Ishikawa (cell line): ENCODE measurements around the gene HMMR.

Experiments used
- CEBPB ChIP-seq: IDR thresholded peaks from 2 replicates; pipeline ENCODE4 v1.6.1; 2012
- CREB1 ChIP-seq: IDR thresholded peaks from 2 replicates; pipeline ENCODE4 v1.6.1; 2012; ENCODE audit warnings: low read depth
- EGR1 ChIP-seq: IDR thresholded peaks from 2 replicates; pipeline ENCODE4 v1.6.1; 2012
- EP300 ChIP-seq: IDR thresholded peaks from 2 replicates; pipeline ENCODE4 v1.6.1; 2012; ENCODE audit warnings: borderline replicate concordance
- FOXM1 ChIP-seq: IDR thresholded peaks from 2 replicates; pipeline ENCODE4 v1.6.1; 2012; ENCODE audit warnings: low read depth, borderline replicate concordance
- NFIC ChIP-seq: IDR thresholded peaks from 2 replicates; pipeline ENCODE4 v1.6.1; 2012
- RAD21 ChIP-seq: IDR thresholded peaks from 2 replicates; pipeline ENCODE4 v1.6.1; 2012; ENCODE audit warnings: low read depth
- TAF1 ChIP-seq: IDR thresholded peaks from 2 replicates; pipeline ENCODE4 v1.6.1; 2012; ENCODE audit warnings: low read depth, mild to moderate bottlenecking
- TCF12 ChIP-seq: IDR thresholded peaks from 2 replicates; pipeline ENCODE4 v1.6.1; 2012; ENCODE audit warnings: low read depth
- TEAD4 ChIP-seq: IDR thresholded peaks from 2 replicates; pipeline ENCODE4 v1.6.1; 2012
- YY1 ChIP-seq: IDR thresholded peaks from 2 replicates; pipeline ENCODE4 v1.6.1; 2012; ENCODE audit warnings: low read depth
- ZBTB7A ChIP-seq: IDR thresholded peaks from 2 replicates; pipeline ENCODE4 v1.6.1; 2012; ENCODE audit warnings: low read depth
- TF ChIP-seq, protein P1 (sequence below): IDR thresholded peaks from 2 replicates; pipeline ENCODE4 v1.6.1; 2012
- TF ChIP-seq, protein P2 (sequence below): IDR thresholded peaks from 2 replicates; pipeline ENCODE4 v1.6.1; 2012; ENCODE audit warnings: low read depth, mild to moderate bottlenecking
- TF ChIP-seq, protein P3 (sequence below): IDR thresholded peaks from 2 replicates; pipeline ENCODE4 v1.6.1; 2012

Gene HMMR

DNA sequence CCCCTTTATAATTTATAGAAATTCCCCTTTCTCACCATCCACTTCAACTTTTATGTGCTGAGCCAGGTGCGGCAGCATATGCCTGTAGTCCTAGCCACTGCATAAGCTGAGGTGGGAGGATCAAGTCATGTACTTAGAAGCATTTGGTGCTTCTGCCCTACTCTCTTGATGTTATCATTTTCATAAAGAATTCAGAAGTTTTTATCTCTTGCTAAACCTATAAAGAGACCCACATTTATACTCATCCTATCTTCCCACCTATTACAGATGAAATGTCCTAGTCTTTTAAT, 18.5 kb downstream of the HMMR start:
- TF ChIP-seq, protein P1, sequence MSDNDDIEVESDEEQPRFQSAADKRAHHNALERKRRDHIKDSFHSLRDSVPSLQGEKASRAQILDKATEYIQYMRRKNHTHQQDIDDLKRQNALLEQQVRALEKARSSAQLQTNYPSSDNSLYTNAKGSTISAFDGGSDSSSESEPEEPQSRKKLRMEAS, result no peak
- TF ChIP-seq EP300 (no peak), FOXM1 (no peak), TCF12 (no peak), CREB1 (no peak), EGR1 (no peak), ZBTB7A (no peak), RAD21 (no peak)
- TF ChIP-seq, protein P2, sequence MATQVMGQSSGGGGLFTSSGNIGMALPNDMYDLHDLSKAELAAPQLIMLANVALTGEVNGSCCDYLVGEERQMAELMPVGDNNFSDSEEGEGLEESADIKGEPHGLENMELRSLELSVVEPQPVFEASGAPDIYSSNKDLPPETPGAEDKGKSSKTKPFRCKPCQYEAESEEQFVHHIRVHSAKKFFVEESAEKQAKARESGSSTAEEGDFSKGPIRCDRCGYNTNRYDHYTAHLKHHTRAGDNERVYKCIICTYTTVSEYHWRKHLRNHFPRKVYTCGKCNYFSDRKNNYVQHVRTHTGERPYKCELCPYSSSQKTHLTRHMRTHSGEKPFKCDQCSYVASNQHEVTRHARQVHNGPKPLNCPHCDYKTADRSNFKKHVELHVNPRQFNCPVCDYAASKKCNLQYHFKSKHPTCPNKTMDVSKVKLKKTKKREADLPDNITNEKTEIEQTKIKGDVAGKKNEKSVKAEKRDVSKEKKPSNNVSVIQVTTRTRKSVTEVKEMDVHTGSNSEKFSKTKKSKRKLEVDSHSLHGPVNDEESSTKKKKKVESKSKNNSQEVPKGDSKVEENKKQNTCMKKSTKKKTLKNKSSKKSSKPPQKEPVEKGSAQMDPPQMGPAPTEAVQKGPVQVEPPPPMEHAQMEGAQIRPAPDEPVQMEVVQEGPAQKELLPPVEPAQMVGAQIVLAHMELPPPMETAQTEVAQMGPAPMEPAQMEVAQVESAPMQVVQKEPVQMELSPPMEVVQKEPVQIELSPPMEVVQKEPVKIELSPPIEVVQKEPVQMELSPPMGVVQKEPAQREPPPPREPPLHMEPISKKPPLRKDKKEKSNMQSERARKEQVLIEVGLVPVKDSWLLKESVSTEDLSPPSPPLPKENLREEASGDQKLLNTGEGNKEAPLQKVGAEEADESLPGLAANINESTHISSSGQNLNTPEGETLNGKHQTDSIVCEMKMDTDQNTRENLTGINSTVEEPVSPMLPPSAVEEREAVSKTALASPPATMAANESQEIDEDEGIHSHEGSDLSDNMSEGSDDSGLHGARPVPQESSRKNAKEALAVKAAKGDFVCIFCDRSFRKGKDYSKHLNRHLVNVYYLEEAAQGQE, result no peak

DNA sequence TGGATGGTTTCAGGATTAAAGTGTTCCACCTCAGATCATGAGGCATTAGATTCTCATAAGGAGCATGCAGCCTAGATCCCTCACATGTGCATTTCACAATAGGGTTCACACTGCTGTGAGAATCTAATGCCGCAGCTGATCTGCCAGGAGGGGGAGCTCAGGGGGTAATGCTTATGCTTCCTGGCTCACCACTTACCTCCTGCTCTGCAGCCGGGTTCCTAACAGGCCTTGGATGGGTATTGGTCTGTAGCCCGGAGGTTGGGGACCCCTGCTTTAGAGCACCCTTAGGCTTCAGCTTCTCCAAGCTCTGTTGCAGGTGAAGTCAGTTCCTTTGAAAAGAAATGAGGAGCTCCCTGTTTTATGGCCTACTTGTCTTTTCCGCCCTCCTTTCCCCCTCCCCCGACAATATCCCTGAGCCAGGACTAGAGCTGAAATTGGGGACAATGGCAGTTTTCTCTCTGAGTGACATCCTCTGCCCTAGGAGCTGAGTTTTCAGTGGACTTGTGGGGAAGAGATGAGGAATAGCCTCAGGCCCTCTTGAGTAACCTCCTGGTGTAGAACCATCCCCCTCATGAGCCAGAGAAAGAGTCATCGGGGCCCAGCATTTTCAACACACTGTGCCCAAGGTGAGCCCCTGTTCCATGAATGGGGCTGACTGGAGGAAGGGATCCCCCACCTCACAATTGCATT, 28.8 kb downstream of the HMMR start:
- no peak for TF ChIP-seq TAF1
- no peak for TF ChIP-seq TEAD4
- no peak for TF ChIP-seq NFIC
- TF ChIP-seq YY1, result no peak
- no peak for TF ChIP-seq FOXM1
- TF ChIP-seq EP300, result no peak
- no peak for TF ChIP-seq TCF12
- TF ChIP-seq, protein P3, sequence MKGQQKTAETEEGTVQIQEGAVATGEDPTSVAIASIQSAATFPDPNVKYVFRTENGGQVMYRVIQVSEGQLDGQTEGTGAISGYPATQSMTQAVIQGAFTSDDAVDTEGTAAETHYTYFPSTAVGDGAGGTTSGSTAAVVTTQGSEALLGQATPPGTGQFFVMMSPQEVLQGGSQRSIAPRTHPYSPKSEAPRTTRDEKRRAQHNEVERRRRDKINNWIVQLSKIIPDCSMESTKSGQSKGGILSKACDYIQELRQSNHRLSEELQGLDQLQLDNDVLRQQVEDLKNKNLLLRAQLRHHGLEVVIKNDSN, result no peak
- TF ChIP-seq RAD21, result no peak
- no peak for TF ChIP-seq EGR1
- TF ChIP-seq, protein P1, result no peak

DNA sequence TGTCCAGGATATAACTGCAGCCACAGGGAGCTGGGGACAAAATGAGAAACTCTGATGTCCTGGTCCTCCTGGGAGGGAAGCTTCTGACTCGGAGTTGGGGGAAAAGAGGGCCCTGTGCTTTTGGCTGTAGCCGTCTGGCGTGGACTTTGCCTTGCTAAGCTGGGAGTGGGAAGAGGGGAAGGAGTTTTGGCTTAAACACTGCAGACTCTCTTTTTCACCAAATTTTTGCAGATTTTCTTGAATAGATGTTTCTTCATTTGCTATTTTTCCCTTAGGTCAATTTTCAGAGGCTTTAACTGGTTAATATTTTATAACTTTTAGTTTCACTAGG, 29.3 kb downstream of the HMMR start:
- no peak for TF ChIP-seq NFIC
- no peak for TF ChIP-seq TEAD4
- no peak for TF ChIP-seq EP300

DNA sequence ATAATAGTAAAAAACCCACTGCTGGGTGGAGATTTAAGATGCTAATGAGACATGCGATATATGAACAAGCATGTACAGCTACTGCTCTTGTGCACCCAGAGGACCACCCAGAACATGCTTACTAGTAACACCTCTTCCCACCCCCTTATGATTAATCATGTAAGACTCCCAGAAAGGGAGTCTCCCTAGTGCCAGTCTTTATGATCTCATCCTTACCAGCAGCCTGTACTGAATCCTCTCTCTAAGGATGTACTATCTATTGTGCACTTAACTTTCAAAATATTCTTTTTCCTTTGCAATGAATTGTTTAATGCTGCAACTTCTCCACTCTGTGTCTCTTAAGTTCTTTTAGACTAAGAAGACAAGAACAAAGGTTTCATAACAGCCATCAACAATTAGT, 35.9 kb downstream of the HMMR start:
- TF ChIP-seq YY1 (no peak), CREB1 (no peak), RAD21 (no peak), TCF12 (no peak), ZBTB7A (no peak), EGR1 (no peak), CEBPB (no peak), TAF1 (no peak)
- TF ChIP-seq, protein P2, result no peak
- TF ChIP-seq, protein P1, result no peak
- TF ChIP-seq, protein P3, result no peak

DNA sequence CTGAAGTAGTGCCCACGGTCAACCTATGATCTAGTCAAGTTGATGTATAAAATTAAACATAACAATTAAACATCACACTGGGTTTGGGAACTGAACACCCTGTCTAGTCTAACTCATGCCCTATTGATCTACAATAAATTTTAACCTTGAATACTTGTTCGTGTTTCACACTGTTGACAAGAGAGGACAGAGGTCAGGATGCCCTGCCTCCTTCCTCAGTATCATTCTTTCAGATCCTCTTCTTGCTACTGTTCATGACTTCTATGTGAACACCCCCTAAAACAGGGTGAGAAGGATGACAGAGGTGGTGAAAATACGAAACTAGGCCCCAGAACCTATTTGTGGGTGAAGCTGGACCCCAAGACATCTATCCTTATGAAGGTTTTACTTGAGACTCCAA, 36.9 kb downstream of the HMMR start:
- TF ChIP-seq CREB1, result no peak
- TF ChIP-seq NFIC, result no peak
- no peak for TF ChIP-seq CEBPB
- TF ChIP-seq TAF1, result no peak
- TF ChIP-seq EGR1, result no peak
- TF ChIP-seq RAD21, result no peak
- TF ChIP-seq, protein P3, result no peak
- no peak for TF ChIP-seq ZBTB7A
- TF ChIP-seq FOXM1, result no peak
- TF ChIP-seq YY1, result no peak
- TF ChIP-seq, protein P2, result no peak
- TF ChIP-seq, protein P1, result no peak
- no peak for TF ChIP-seq TCF12
- TF ChIP-seq EP300, result no peak
- no peak for TF ChIP-seq TEAD4
